DND-41 (cell line): ENCODE measurements around the gene GXYLT1.

Experiments
- CTCF ChIP-seq: IDR thresholded peaks from 2 replicates; pipeline ENCODE4 v1.5.1; 2012; ENCODE audit warnings: borderline replicate concordance, low read length, moderate library complexity, mild to moderate bottlenecking; ENCODE audit not compliant: poor library complexity, severe bottlenecking; ENCODE audit errors: extremely low read depth
- EZH2 ChIP-seq: IDR thresholded peaks from 3 replicates; pipeline ENCODE4 v1.6.1; 2012; ENCODE audit warnings: borderline replicate concordance, low read depth, mild to moderate bottlenecking, moderate library complexity, low read length, inconsistent platforms; ENCODE audit not compliant: severe bottlenecking

DNA sequence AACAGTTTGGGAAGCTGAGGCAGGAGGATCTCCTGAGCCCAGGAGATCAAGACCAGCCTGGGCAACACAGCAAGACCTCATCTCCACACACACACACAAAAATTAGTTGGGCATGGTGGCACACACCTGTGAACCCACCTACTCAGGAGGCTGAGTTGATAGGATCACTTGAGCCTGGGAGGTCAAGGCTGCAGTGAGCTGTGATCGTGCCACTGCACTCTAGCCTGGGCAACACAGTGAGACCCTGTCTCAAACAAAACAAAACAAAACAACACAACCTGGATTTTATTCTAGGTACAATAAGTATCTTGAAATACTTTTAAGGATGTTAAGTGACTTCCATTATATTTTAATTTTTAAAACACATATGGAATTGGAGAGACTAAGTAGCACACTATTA, 47.6 kb upstream of the GXYLT1 start:
- TF ChIP-seq CTCF (no peak), EZH2 (no peak)
